K562 (cell line): ENCODE data around the gene TNFAIP8L1. TPM values are rescaled to one million over a fixed set of nuclear protein-coding genes. Genes with fewer than 3 reads are reported as not detected.
A peak's percentile ranks its signal among the peaks of the same experiment; 100 is the strongest.

ENCODE experiments used
- ATF3 ChIP-seq, 2 experiments: fragments of 450-650 bp in 1 of 2; sonication (generic) in 1 of 2; formaldehyde crosslinking in 1 of 2; IDR thresholded peaks in 1 of 2; conservative IDR thresholded peaks in 1 of 2; 2 replicates each; pipeline versions ENCODE4 v1.6.1 to v1.8.1; 2016 to 2023; ENCODE audit warnings: mild to moderate bottlenecking in 2 of 2, moderate library complexity in 2 of 2, inconsistent platforms in 1 of 2, missing genetic modification reagents in 1 of 2
- ATF6 ChIP-seq: sonication (generic); formaldehyde crosslinking; IDR thresholded peaks from 2 replicates; pipeline ENCODE4 v1.4.0; 2020; ENCODE audit warnings: mild to moderate bottlenecking, missing genetic modification reagents
- CBX1 ChIP-seq: sonication (generic); IDR thresholded peaks from 2 replicates; pipeline ENCODE4 v1.6.1; 2016; ENCODE audit warnings: antibody characterized with exemption, low read depth, mild to moderate bottlenecking
- CBX5 ChIP-seq: IDR thresholded peaks from 2 replicates; pipeline ENCODE4 v1.6.1; 2014; ENCODE audit warnings: low read depth, borderline replicate concordance
- CHCHD3 ChIP-seq: fragments of 250-450 bp; sonication (Bioruptor Pico); IDR thresholded peaks from 2 replicates; pipeline ENCODE4 v2.1.2; 2022; ENCODE audit warnings: mild to moderate bottlenecking
- CHD2 ChIP-seq: IDR thresholded peaks from 2 replicates; pipeline ENCODE4 v1.6.1; 2011; ENCODE audit warnings: low read depth, low read length
- CHD4 ChIP-seq: fragments of 200-600 bp; sonication (generic); IDR thresholded peaks from 3 replicates; pipeline ENCODE4 v1.6.1; 2012; ENCODE audit warnings: low read depth, mild to moderate bottlenecking, mixed read lengths, low read length, inconsistent platforms; ENCODE audit not compliant: insufficient read depth, insufficient replicate concordance, poor library complexity, severe bottlenecking
- DPF2 ChIP-seq: fragments of 450-650 bp; IDR thresholded peaks from 2 replicates; pipeline ENCODE4 v1.6.1; 2016
- GATA2 ChIP-seq: sonication (generic); formaldehyde crosslinking; IDR thresholded peaks from 2 replicates; pipeline ENCODE4 v1.4.0; 2020; ENCODE audit warnings: mild to moderate bottlenecking, missing genetic modification reagents
- GTF2A2 ChIP-seq: IDR thresholded peaks from 2 replicates; pipeline ENCODE4 v1.6.1; 2016; ENCODE audit warnings: mild to moderate bottlenecking, missing genetic modification characterization, missing compliant biosample characterization
- NRF1 ChIP-seq, 2 experiments: fragments of 450-650 bp; IDR thresholded peaks in 1 of 2; conservative IDR thresholded peaks in 1 of 2; 2 replicates each; pipeline ENCODE4 v1.6.1; 2014; ENCODE audit warnings: mild to moderate bottlenecking in 2 of 2
- TRIM28 ChIP-seq: fragments of 450-650 bp; IDR thresholded peaks from 2 replicates; pipeline ENCODE4 v1.6.1; 2017
- ZBTB7A ChIP-seq: IDR thresholded peaks from 2 replicates; pipeline ENCODE4 v1.6.1; 2011; ENCODE audit warnings: low read depth, mild to moderate bottlenecking, low read length, moderate library complexity, borderline replicate concordance; ENCODE audit not compliant: control insufficient read depth
- ZBTB8A ChIP-seq: fragments of 450-650 bp; IDR thresholded peaks from 2 replicates; pipeline ENCODE4 v1.6.1; 2018; ENCODE audit warnings: mild to moderate bottlenecking, moderate library complexity; ENCODE audit not compliant: partially characterized antibody
- ZC3H11A ChIP-seq: IDR thresholded peaks from 2 replicates; pipeline ENCODE4 v1.6.1; 2012; ENCODE audit warnings: low read depth, low read length, improper control_type of control experiment
- ZNF583 ChIP-seq: fragments of 250-450 bp; sonication (Bioruptor Pico); IDR thresholded peaks from 2 replicates; pipeline ENCODE4 v1.4.0; 2020
- ZNF740 ChIP-seq, 3 experiments: fragments of 200-800 bp in 1 of 3; sonication (Bioruptor generic) in 1 of 3; sonication (generic) in 1 of 3; formaldehyde crosslinking in 1 of 3; IDR thresholded peaks; 2 replicates each; pipeline versions ENCODE4 v1.6.1 to v1.8.0; 2016 to 2022; ENCODE audit warnings: mild to moderate bottlenecking in 2 of 3, missing compliant biosample characterization in 2 of 3, missing genetic modification characterization in 2 of 3, missing genetic modification reagents in 1 of 3
- polyA plus RNA-seq, 8 experiments: library from polyadenylated mRNA; depleted of rRNA in 4 of 8; stranded (reverse) in 5 of 8; unstranded in 3 of 8; fragments of >200 nt; fragmentation: Nextera tagmentation in 2 of 8; fragmentation: Illumina TruSeq in 1 of 8; extraction: Ambion mirVana in 2 of 8; extraction: Trizol in 1 of 8; gene quantifications; 2 replicates each; pipeline versions ENCODE4 v1.2.1 to v1.2.3, GENCODE V29; 2011 to 2014; ENCODE audit warnings: inconsistent platforms in 1 of 8, missing spikeins in 1 of 8
- total RNA-seq, 7 experiments: library from RNA; depleted of rRNA in 6 of 7; stranded (reverse); fragments of >200 nt in 6 of 7; fragmentation: Illumina TruSeq in 2 of 7; extraction: Trizol in 2 of 7; gene quantifications; 2 replicates each; pipeline versions ENCODE4 v1.2.1 to v1.2.3, GENCODE V29; 2011 to 2021; ENCODE audit warnings: low replicate concordance in 1 of 7
- TF ChIP-seq, protein P1 (sequence below): fragments of 450-650 bp; IDR thresholded peaks from 2 replicates; pipeline ENCODE4 v1.6.1; 2016
- TF ChIP-seq, protein P2 (sequence below), 2 experiments: fragments of 450-650 bp; conservative IDR thresholded peaks; 2 replicates each; pipeline ENCODE4 v1.6.1; 2017; ENCODE audit warnings: mild to moderate bottlenecking in 2 of 2, moderate library complexity in 2 of 2

Gene TNFAIP8L1
- total and polyA plus RNA-seq, 9 of the 15 experiments (the other 6 are each of a cell fraction or from before 2014, with no cell fraction given): 0.69 to 9.3 (median 4.9) TPM

- TF ChIP-seq CHD2 (no peak), NRF1 (conservative IDR thresholded peaks at IDR 0.05 in 1 of 2, IDR thresholded peaks at IDR 0.05 in 1 of 2) (peak; percentile 56 to 68), GTF2A2 (tag) (no peak), CBX5 (peak; percentile 28; the same call in 1 of the 2 replicates), CHD4 (peak; percentile 96), ZNF583 (CRISPR knock-in tag) (no peak), ZNF740 (CRISPR knock-in tag; IDR thresholded peaks at IDR 0.05) (0 out of 2 replicates have a peak, but pooled peaks have one; percentile 36), ZNF740 (tag; IDR thresholded peaks at IDR 0.05) (no peak; a peak in 1 of 4 replicates), CHCHD3 (no peak), ZC3H11A (0 out of 2 replicates have a peak, but pooled peaks have one; percentile 60), ATF6 (0 out of 2 replicates have a peak, but pooled peaks have one; percentile 65), ATF3 (IDR thresholded peaks at IDR 0.05) (peak; percentile 95), ATF3 (CRISPR knock-in tag; conservative IDR thresholded peaks at IDR 0.05) (peak; percentile 67; the same call in 1 of the 2 replicates), CBX1 (peak; percentile 97; the same call in 1 of the 2 replicates), DPF2 (peak; percentile 68), ZBTB7A (peak; percentile 59; the same call in 1 of the 2 replicates), ZBTB8A (no peak), TRIM28 (peak; percentile 63; the same call in 1 of the 2 replicates), GATA2 (CRISPR knock-in tag) (peak; percentile 86)
- TF ChIP-seq, protein P1, sequence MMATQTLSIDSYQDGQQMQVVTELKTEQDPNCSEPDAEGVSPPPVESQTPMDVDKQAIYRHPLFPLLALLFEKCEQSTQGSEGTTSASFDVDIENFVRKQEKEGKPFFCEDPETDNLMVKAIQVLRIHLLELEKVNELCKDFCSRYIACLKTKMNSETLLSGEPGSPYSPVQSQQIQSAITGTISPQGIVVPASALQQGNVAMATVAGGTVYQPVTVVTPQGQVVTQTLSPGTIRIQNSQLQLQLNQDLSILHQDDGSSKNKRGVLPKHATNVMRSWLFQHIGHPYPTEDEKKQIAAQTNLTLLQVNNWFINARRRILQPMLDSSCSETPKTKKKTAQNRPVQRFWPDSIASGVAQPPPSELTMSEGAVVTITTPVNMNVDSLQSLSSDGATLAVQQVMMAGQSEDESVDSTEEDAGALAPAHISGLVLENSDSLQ: peak; percentile 55
- TF ChIP-seq, protein P2, sequence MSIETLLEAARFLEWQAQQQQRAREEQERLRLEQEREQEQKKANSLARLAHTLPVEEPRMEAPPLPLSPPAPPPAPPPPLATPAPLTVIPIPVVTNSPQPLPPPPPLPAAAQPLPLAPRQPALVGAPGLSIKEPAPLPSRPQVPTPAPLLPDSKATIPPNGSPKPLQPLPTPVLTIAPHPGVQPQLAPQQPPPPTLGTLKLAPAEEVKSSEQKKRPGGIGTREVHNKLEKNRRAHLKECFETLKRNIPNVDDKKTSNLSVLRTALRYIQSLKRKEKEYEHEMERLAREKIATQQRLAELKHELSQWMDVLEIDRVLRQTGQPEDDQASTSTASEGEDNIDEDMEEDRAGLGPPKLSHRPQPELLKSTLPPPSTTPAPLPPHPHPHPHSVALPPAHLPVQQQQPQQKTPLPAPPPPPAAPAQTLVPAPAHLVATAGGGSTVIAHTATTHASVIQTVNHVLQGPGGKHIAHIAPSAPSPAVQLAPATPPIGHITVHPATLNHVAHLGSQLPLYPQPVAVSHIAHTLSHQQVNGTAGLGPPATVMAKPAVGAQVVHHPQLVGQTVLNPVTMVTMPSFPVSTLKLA (conservative IDR thresholded peaks at IDR 0.05): peak; percentile 35 to 76; a peak in 2 of 4 replicates
These were observed 6.0 kb upstream of the TNFAIP8L1 start (continued) for GRCh38 chr19:4633140-4633967.
